Measurements from ENCODE around the gene ATAT1. TPM values are rescaled to one million over a fixed set of nuclear protein-coding genes. Genes with fewer than 3 reads are reported as not detected.

Gene ATAT1
- total and polyA plus RNA-seq, 10 of the 15 experiments (the other 5 are each of a cell fraction or from before 2014, with no cell fraction given): 1.1 to 14.2 (median 6.9) TPM

DNA sequence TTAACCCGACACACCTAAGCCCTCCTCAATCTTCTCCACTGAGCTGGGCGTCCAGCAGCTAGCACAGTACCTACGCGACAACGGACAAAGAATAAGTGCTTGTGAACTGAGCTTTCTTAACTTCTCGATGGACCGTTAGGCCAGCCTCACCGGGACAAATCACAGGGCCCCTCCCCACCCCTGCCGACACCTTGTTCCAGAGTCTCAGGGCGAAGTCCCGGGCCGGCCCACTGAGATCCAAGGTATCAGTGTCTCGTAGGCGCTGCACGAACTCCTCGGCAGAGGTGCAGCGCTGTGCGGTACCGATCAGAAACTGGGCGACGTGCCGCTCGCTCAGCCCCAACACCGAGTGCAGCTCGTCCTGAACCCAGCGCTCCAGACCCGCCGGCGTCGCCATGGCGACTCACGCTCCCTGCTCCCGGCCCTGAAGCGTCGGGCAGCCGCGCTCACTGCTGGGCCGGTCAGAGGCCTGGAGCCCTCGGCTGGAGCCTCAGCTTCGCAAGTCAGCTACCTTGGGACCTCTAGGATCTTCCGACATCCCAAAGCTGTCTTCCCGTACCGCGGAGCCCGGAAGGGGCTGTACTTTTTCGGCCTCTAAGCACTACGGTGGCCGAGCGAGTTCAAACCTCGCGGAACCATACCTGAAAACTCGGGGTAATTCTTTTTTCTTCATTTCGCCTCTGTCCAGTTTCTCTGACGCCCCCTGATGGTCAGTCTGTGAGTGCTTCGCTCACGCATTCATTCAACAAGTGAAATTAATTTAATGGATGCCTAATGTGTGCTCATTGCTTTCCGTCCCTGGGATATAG lies 46.0 kb downstream of the ATAT1 start, which contains the start of gene DHX16 (continued):
- TF ChIP-seq, protein P1, sequence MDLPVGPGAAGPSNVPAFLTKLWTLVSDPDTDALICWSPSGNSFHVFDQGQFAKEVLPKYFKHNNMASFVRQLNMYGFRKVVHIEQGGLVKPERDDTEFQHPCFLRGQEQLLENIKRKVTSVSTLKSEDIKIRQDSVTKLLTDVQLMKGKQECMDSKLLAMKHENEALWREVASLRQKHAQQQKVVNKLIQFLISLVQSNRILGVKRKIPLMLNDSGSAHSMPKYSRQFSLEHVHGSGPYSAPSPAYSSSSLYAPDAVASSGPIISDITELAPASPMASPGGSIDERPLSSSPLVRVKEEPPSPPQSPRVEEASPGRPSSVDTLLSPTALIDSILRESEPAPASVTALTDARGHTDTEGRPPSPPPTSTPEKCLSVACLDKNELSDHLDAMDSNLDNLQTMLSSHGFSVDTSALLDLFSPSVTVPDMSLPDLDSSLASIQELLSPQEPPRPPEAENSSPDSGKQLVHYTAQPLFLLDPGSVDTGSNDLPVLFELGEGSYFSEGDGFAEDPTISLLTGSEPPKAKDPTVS (IDR thresholded peaks at IDR 0.05; ENCODE audit: low read depth, low read length): no peak
- TF ChIP-seq, protein P2, sequence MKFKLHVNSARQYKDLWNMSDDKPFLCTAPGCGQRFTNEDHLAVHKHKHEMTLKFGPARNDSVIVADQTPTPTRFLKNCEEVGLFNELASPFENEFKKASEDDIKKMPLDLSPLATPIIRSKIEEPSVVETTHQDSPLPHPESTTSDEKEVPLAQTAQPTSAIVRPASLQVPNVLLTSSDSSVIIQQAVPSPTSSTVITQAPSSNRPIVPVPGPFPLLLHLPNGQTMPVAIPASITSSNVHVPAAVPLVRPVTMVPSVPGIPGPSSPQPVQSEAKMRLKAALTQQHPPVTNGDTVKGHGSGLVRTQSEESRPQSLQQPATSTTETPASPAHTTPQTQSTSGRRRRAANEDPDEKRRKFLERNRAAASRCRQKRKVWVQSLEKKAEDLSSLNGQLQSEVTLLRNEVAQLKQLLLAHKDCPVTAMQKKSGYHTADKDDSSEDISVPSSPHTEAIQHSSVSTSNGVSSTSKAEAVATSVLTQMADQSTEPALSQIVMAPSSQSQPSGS (IDR thresholded peaks at IDR 0.05; ENCODE audit: low read length): peak; percentile 51; the same call in 1 of the 2 replicates
- TF ChIP-seq POLR2AphosphoS2 (IDR thresholded peaks at IDR 0.05; ENCODE audit: low read depth, low read length) (no peak), SMARCA5 (IDR thresholded peaks at IDR 0.05) (peak; percentile 97)
- TF ChIP-seq, protein P3, sequence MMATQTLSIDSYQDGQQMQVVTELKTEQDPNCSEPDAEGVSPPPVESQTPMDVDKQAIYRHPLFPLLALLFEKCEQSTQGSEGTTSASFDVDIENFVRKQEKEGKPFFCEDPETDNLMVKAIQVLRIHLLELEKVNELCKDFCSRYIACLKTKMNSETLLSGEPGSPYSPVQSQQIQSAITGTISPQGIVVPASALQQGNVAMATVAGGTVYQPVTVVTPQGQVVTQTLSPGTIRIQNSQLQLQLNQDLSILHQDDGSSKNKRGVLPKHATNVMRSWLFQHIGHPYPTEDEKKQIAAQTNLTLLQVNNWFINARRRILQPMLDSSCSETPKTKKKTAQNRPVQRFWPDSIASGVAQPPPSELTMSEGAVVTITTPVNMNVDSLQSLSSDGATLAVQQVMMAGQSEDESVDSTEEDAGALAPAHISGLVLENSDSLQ (IDR thresholded peaks at IDR 0.05): 0 out of 2 replicates have a peak, but pooled peaks have one; percentile 12

Data from GM12878 (cell line).